ENCODE measurements around the gene CTSG.
"Not testable (repeated sequence)": the region's sequence is repeated elsewhere in the genome, so short reads cannot be mapped to it uniquely, and the experiment has no call there.

Gene CTSG, protein sequence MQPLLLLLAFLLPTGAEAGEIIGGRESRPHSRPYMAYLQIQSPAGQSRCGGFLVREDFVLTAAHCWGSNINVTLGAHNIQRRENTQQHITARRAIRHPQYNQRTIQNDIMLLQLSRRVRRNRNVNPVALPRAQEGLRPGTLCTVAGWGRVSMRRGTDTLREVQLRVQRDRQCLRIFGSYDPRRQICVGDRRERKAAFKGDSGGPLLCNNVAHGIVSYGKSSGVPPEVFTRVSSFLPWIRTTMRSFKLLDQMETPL

DNA sequence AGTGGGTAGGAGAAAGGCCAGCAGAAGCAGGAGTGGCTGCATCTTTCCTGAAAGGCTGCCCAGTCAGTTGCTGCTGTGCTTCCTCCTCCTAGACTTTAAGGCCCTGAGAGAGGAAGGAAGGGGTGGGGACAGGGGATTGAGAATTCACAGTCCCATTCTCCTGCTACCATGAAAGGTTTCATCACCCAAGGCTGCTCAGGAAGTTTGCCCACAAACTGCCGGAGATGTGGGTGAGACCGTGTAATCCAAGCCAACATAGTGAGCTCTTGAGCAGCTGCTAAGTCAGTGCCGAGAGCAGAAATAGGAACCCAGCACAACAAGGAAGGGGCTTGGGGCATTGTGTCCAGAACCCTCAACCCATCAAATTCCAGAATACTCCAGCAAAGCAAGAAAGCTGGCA is at the start of gene CTSG:
Gene CTSG (minus strand): TSS at position 69 of the 400 bp plus-strand sequence. CDS start 27 bp downstream, at position 42.
- TF ChIP-seq ZNF274 (IDR thresholded peaks at IDR 0.05; ENCODE audit: low read depth, low read length), result no peak
- no peak within 1 kb of the TSS for H3K4me3 ChIP-seq (ENCODE audit: low read length)

- TF ChIP-seq ZNF274 (IDR thresholded peaks at IDR 0.05; ENCODE audit: low read depth, low read length), result no peak
- H3K4me3 ChIP-seq (ENCODE audit: low read length), result no peak overlapping the region
These were observed 37.7 kb upstream of the CTSG start for GRCh38 chr14:24613747-24614146.

- no peak for TF ChIP-seq ZNF274 (IDR thresholded peaks at IDR 0.05; ENCODE audit: low read depth, low read length)
- no peak overlapping the region for H3K4me3 ChIP-seq (ENCODE audit: low read length)
These were observed 37.2 kb upstream of the CTSG start for GRCh38 chr14:24613241-24613640.

DNA sequence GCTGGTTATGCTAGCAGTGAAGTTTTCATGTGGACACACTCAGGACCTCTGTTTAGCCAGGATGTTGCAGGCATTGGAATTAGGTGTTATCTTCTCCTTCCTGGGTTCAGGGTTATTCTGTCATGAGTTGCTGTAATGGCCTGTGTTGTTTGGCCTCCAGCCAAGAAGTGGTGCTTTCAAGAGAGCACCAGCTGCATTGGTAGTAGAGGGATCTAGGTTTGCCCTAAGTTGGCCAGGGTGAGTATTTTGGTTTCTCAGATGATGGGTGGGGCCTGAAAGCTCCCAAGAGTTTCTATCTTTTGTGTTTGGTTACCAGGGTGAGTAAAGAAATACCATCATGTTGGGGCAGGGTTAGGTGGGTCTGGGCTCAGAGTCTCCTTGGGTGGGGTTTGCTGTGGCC is 36.1 kb upstream of the CTSG start:
- no peak for TF ChIP-seq ZNF274 (IDR thresholded peaks at IDR 0.05; ENCODE audit: low read depth, low read length)
- no peak overlapping the region for H3K4me3 ChIP-seq (ENCODE audit: low read length)

GRCh38 chr14:24609655-24610344 is 33.8 kb upstream of the CTSG start, which contains the start of gene GZMH:
Gene GZMH (minus strand): TSS chr14:24609685. CDS start chr14:24609613, 72 bp downstream.
- TF ChIP-seq ZNF274 (IDR thresholded peaks at IDR 0.05; ENCODE audit: low read depth, low read length), result no peak
- H3K4me3 ChIP-seq (ENCODE audit: low read length), result no peak within 1 kb of the TSS

- no peak overlapping the region for H3K4me3 ChIP-seq (ENCODE audit: low read length)
- TF ChIP-seq ZNF274 (IDR thresholded peaks at IDR 0.05; ENCODE audit: low read depth, low read length), result no peak
These were observed 31.8 kb upstream of the CTSG start for GRCh38 chr14:24607635-24608514.

GRCh38 chr14:24607081-24607480 is 31.0 kb upstream of the CTSG start:
- H3K4me3 ChIP-seq (ENCODE audit: low read length), result no peak overlapping the region
- no peak for TF ChIP-seq ZNF274 (IDR thresholded peaks at IDR 0.05; ENCODE audit: low read depth, low read length)

GRCh38 chr14:24606297-24606696 is 30.2 kb upstream of the CTSG start:
- no peak for TF ChIP-seq ZNF274 (IDR thresholded peaks at IDR 0.05; ENCODE audit: low read depth, low read length)
- H3K4me3 ChIP-seq (ENCODE audit: low read length), result no peak overlapping the region

- TF ChIP-seq ZNF274 (IDR thresholded peaks at IDR 0.05; ENCODE audit: low read depth, low read length), result no peak
These were observed 29.6 kb upstream of the CTSG start for GRCh38 chr14:24605435-24606190.

GRCh38 chr14:24597403-24597802 is 21.4 kb upstream of the CTSG start:
- no peak overlapping the region for H3K4me3 ChIP-seq (ENCODE audit: low read length)

More at GRCh38 chr14:24605435-24606190, 29.6 kb upstream of the CTSG start:
- H3K4me3 ChIP-seq (ENCODE audit: low read length), result no peak overlapping the region

DNA sequence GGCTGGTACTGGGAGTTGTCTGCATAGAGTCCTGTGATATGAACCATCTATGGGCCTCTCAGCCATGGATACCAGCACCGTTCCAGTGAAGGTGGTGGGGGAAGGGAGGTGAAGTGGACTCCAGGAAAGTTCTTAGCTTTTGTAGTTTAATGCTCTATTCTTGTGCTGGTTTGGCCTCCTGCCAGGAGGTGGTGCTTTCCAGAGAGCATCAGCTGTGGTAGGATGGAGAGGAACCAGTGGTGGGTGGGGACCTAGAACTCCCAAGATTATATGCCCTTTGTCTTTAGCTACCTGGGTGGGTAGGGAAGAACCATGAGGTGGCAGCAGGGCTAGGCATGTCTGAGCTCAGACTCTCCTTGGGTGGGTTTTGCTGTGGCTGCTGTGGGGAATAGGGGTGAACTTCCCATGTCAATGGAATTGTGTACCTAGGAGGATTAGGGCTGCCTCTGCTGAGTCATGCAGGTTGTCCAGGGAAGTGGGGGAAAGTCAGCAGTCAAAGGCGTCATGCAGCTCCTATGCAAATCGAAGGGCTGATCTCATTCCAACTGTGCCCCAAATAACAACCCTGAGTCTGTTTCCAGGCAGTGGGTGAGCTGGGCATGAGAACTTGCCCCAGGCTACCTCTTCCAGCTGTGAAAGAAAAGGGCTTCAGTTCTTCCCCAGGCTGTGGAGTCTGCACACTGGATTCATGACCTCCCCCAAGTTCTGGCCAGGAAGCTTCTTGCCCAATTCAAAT is 19.2 kb upstream of the CTSG start:
- H3K4me3 ChIP-seq (ENCODE audit: low read length), result no peak overlapping the region
- TF ChIP-seq ZNF274 (IDR thresholded peaks at IDR 0.05; ENCODE audit: low read depth, low read length), result no peak

More at GRCh38 chr14:24597403-24597802, 21.4 kb upstream of the CTSG start:
- TF ChIP-seq ZNF274 (IDR thresholded peaks at IDR 0.05; ENCODE audit: low read depth, low read length), result no peak

- not testable (repeated sequence) for H3K4me3 ChIP-seq (ENCODE audit: low read length)
These were observed 15.0 kb upstream of the CTSG start for GRCh38 chr14:24591004-24591403.

DNA sequence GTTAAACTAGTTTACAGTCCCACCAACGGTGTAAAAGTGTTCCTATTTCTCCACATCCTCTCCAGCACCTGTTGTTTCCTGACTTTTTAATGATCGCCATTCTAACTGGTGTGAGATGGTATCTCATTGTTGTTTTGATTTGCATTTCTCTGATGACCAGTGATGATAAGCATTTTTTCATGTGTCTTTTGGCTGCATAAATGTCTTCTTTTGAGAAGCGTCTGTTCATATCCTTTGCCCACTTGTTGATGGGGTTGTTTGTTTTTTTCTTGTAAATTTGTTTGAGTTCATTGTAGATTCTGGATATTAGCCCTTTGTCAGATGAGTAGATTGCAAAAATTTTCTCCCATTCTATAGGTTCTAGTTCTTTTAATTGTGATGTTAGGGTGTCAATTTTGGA is 8.4 kb upstream of the CTSG start:
- H3K4me3 ChIP-seq (ENCODE audit: low read length), result not testable (repeated sequence)

Data from GM08714 (cell line).